Neuron (in vitro differentiated cells): ENCODE measurements around the gene SLC4A11.

ENCODE experiments used
- H2AFZ ChIP-seq: one replicate; pipeline ENCODE4 v1.6.1; 2013; ENCODE audit warnings: low read depth, mild to moderate bottlenecking, inconsistent platforms, low read length, moderate library complexity
- H3K27me3 ChIP-seq: one replicate; pipeline ENCODE4 v1.6.1; 2013; ENCODE audit warnings: low read length; ENCODE audit not compliant: insufficient read depth
- H3K36me3 ChIP-seq: one replicate; pipeline ENCODE4 v1.6.1; 2013; ENCODE audit warnings: low read length; ENCODE audit not compliant: insufficient read depth
- H3K4me1 ChIP-seq: one replicate; pipeline ENCODE4 v1.6.1; 2013; ENCODE audit warnings: low read length; ENCODE audit not compliant: insufficient read depth
- H3K4me3 ChIP-seq: 2 replicates; pipeline ENCODE4 v1.5.1; 2013; ENCODE audit warnings: mild to moderate bottlenecking, low read length, moderate library complexity
- H3K9me3 ChIP-seq: one replicate; pipeline ENCODE4 v1.6.1; 2013; ENCODE audit warnings: low read length

SLC4A11 gene

DNA sequence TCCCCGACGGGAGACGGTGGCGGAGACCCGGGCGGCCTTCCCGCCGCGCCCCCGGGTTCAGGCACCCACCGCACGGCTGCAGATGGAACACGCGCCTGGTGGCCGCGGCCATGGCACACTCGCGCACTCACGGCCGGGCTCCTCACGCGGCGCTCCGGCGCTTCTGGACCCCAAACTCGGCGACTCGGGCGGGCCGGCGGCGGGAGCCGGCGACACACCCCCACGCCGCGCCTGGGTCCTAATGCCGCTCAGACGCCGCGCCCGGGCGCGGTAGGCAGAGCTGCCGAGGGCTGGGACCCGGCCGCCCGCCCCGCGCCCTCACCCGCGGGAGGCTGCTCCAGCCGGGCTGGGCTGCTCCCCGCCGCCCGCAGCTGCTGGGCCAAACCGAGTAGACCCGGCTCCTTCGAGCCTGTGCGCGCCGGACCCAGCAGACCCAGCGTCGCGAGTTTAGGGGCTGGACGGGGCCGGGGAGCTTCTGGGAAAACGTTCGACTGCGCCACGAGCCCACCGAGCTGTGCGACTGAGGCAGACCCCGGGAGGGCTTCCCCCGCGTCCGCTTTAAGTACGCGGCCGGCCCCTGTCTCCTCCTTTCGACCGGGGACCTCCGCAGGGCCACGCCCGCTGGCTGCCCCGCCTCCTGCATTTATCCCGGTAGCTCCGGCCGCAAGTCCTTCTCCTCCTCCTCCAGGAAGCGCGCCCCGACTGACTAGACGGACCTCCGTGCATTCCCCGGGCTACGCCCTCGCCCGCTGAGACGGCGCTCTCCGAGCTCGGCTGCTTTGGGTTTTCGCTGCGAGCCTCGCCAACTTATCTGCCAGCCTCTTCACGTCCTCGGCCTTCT is at the start of gene SLC4A11:
Gene SLC4A11, minus strand, starts transcription at position 165 of the 841 bp plus-strand sequence. Its CDS starts 53 bp downstream, at position 112.
- no peaks in the 10 kb centered on the region for H3K4me1 ChIP-seq
- H2AFZ ChIP-seq, result peak within 1 kb of the TSS; percentile 95
- peak within 1 kb of the TSS; percentile 56 for H3K4me3 ChIP-seq
- peaks cover 60% of the 10 kb centered on the region for H3K27me3 ChIP-seq
- H3K9me3 ChIP-seq, result peaks cover 7% of the 10 kb centered on the region
- no peaks in the 10 kb centered on the region for H3K36me3 ChIP-seq

DNA sequence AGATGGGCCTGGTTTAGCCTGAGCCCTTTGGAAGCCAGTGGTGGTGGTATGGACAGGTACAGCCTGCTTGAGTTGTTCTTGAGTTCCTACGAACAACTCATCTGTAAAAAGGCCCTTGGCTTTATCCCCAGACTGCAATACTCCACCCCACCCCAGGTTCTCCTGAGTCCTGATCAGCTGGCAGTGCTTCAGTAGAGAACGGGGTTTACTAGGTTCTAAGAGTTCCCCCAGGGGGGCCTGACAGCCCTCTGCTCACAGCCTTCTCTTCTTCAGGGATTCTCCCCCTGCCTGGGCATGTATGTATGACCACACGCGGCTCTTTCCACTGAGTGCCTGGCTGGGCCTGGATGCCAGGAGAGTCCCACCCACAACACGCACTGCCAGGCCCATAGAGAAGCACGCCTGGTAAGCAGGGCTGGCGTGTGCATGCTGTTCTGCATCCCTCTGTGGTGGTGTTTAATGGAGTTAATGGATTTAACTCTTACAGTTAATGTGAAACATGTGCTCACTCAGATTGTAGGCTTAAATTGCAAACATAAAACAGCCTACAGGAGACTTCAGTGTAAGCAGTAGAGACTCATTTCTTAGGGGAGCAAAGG is 44.3 kb upstream of the SLC4A11 start:
- Histone ChIP-seq H3K4me3 (no peak overlapping the region), H3K27me3 (no peaks in the 10 kb centered on the region), H3K4me1 (no peaks in the 10 kb centered on the region), H3K9me3 (no peaks in the 10 kb centered on the region), H2AFZ (no peak overlapping the region), H3K36me3 (peaks cover 70% of the 10 kb centered on the region)

DNA sequence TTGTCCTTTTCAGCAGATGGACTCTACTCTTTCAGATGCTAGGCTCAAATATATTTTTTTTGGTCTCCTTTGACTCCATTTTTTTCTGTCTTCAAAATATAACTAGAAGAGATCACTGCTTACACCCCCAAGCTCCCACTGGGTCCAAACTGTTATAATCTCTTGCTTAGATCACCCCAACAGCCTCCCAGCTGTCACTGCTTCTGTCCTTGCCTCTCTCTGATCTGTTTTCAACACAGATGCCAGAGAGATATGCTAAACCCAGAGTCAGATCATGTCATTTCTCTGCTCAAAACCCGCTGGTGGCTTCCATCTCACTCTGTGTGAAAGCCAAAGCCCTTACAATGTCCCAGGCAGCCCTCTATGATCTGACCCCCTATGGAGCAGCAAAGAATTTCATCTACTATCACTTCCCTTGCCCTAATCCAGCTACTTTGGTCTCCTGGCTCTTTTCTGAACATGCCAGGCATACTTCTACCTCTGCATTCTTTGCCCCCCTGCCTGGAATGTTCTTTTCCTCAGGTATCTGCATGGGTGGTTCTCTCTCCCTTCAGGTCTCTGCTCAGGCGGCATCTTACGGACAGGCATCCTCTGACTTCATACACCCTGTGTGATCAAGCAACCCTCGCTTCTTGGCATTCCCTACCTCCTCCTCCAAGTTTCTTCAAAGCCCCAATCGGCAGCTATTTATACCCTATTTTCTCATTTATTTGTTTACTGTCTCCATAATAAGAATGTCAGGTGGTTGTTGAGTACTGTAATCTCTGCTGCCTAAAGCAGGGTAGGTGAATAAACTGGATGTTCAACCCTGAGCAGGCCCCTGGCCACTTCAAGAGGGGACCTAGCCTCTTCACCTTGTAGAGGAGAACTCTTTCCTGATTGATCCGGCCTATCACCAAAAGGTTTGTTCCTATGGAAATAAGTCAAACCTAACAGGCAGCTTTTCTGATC is 43.6 kb upstream of the SLC4A11 start:
- no peaks in the 10 kb centered on the region for H3K27me3 ChIP-seq
- H3K4me3 ChIP-seq, result no peak overlapping the region
- no peak overlapping the region for H2AFZ ChIP-seq
- H3K36me3 ChIP-seq, result peaks cover 72% of the 10 kb centered on the region
- no peaks in the 10 kb centered on the region for H3K9me3 ChIP-seq
- no peaks in the 10 kb centered on the region for H3K4me1 ChIP-seq

DNA sequence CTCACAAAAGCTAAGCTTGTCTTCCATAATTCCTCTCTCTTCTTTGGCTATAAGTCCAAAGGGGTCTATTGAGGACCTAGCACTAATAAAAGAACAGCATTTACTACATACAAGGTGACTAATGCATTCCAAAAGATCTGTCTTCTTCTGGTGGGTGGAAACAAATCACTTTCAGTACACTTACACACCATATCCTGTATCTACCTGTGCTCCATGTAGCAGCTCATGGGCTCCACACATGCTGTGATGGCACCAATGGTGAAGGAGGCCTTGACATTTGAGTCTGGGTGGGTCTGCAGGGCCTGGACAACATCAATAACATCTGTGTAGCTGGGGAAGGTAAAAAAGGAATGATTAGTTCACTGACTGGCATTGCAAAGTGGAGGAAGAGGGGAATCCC is 42.4 kb upstream of the SLC4A11 start:
- Histone ChIP-seq H3K9me3 (no peaks in the 10 kb centered on the region), H3K36me3 (peaks cover 66% of the 10 kb centered on the region), H3K4me1 (no peaks in the 10 kb centered on the region), H3K4me3 (no peak overlapping the region), H3K27me3 (no peaks in the 10 kb centered on the region), H2AFZ (no peak overlapping the region)

DNA sequence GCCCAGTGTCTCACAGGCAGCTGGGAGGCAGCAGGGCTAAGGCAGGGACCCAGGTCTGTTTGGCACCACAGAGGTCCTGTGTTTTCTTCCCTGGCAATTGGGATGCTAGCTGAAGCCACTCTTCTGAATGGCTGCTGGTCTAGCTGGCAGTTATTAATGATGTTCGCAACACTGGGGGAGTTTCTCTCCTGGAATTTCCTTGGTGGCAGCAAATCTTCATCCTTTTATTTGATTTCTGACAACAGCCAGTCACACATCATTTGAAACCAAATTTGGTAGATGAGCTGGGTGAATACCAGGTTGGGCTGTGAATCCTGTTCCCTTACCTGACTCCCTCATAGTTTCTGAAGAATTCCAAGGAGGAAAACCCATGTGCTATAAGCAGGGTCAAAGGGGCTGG is 40.8 kb upstream of the SLC4A11 start:
- Histone ChIP-seq H2AFZ (no peak overlapping the region), H3K27me3 (no peaks in the 10 kb centered on the region), H3K36me3 (peaks cover 74% of the 10 kb centered on the region), H3K4me1 (no peaks in the 10 kb centered on the region), H3K4me3 (no peak overlapping the region), H3K9me3 (no peaks in the 10 kb centered on the region)

DNA sequence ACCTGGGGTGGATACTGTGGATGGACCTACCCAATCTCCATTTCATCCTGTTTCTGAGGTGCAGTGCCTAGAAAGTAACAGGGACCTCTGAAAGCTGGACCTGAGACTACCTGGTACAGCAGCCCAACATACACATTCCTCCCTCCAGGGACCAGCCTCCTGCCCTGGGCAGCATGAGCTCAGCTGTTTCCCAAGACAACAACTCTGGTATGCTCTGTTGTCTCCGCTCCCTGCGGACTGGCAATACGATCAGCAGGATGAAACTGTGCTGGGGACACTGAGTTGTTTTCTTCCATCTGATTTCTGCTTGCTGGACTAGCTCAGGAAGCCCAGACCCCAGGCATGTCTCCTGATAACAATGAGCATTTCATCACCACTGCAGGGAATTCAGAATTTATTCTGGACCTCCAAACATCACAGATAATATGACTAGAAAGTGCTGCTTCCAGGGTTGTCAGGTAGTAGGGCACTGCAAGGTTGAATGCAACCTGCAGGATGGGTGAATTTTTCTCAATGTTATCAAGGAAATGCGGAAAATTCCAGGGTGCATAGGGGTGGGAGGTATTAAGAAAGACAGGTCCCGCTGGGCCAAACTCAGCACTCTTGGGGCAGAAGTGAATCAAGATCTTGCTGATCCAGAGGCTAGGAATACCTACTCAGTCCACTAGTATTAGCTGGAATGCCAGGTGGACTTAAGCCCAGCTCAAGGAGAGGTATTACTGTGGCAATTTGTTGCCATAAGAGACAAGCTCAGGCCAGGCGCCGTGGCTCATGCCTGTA is 38.9 kb upstream of the SLC4A11 start:
- H3K9me3 ChIP-seq, result no peaks in the 10 kb centered on the region
- H2AFZ ChIP-seq, result no peak overlapping the region
- H3K4me3 ChIP-seq, result no peak overlapping the region
- no peaks in the 10 kb centered on the region for H3K4me1 ChIP-seq
- H3K36me3 ChIP-seq, result peaks cover 75% of the 10 kb centered on the region
- H3K27me3 ChIP-seq, result no peaks in the 10 kb centered on the region

DNA sequence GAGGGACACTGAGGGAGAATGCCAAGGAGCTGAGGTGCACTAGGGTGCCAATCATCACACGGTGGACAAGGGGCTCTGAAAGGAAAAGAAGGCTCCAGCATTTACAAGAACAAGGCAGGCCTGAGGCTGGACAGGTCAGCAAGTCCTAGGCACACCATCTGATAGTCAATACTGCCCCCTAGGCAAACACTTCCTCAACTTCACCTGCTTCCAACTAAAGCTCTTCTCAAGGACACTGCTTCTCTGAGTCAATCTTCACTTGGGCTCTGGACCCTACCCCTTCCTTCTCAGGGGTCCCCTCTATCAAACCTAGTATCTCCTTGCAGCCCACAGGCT is 37.7 kb upstream of the SLC4A11 start:
- Histone ChIP-seq H3K9me3 (no peaks in the 10 kb centered on the region), H3K27me3 (no peaks in the 10 kb centered on the region), H3K4me3 (no peak overlapping the region), H2AFZ (no peak overlapping the region), H3K36me3 (peaks cover 66% of the 10 kb centered on the region), H3K4me1 (no peaks in the 10 kb centered on the region)

DNA sequence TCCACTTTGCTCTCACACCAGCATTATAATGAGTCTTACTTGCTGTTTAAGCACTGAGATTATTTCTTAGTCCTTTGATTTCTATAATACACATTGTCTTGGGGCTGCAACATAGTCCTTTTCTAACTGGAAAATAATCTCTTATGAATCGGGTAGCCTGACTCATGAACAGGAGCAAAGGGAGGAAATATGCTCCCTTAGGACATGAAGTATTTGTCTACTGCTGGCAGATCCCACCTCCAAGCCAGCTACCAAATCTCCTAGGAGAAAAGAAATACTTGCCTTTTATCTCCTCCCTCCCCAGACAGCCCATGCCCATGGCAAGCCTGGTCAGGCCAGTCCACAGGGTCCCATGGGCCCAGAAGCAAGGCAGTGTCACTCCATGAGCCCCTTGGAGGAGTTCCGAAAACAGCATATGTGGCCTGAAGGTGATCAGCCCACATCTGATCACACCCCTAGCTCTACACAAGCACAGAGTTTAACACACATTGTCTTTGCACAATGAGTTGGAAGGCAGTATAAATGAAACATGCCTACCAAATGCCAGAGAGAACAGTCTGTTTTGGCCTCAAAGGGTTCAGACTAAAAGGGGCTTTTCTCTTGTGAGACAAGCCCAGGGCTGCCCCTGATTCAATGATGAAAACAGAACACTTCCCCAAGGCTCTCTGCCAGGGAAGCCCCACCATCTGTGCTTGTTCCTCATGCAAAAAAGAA is 37.1 kb upstream of the SLC4A11 start:
- Histone ChIP-seq H2AFZ (no peak overlapping the region), H3K4me1 (no peaks in the 10 kb centered on the region), H3K36me3 (peaks cover 61% of the 10 kb centered on the region), H3K9me3 (no peaks in the 10 kb centered on the region), H3K27me3 (no peaks in the 10 kb centered on the region), H3K4me3 (no peak overlapping the region)

DNA sequence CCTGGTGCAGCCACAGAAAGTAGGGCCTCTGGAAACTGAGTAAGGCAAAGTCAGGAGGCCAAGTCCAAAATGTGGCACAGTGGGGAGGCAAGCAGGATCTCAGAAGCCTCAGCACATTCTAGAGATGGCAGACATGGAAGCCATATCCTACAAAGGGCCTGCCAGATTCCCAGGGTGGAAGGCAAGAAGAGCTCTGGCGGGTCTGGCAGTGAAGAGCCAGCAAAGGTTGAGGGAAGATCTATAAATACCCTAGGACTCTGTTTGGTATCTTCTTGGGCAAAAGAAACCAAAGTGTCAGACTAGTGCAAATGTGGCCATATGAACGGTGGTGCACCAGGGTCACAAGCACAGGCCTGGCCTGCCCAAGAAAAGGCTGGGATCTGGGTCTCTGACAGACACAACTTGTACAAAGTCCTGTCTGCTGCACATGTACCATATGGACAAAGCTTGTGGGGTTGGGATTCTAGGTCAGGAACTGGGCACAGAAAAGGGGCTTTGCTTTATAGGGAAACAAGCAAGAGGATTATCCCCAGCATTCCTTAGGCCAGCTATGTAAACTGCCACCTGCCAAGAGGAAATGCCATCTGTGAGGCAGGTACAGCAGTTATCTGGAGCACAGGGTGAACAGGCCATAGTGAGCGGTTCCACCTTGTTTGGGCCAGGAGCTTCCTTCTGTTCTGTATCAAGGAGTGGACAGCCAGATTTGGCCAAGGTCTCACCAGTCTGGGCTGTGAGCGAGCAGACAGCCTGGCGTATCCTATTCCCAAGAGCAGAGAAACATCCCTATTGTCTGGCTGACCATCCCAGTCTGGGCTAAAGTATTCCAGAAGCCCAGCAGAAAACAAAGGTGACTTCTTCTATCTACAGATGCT is 36.3 kb upstream of the SLC4A11 start:
- H2AFZ ChIP-seq, result no peak overlapping the region
- H3K27me3 ChIP-seq, result no peaks in the 10 kb centered on the region
- H3K36me3 ChIP-seq, result peaks cover 61% of the 10 kb centered on the region
- no peaks in the 10 kb centered on the region for H3K4me1 ChIP-seq
- H3K9me3 ChIP-seq, result no peaks in the 10 kb centered on the region
- H3K4me3 ChIP-seq, result no peak overlapping the region

DNA sequence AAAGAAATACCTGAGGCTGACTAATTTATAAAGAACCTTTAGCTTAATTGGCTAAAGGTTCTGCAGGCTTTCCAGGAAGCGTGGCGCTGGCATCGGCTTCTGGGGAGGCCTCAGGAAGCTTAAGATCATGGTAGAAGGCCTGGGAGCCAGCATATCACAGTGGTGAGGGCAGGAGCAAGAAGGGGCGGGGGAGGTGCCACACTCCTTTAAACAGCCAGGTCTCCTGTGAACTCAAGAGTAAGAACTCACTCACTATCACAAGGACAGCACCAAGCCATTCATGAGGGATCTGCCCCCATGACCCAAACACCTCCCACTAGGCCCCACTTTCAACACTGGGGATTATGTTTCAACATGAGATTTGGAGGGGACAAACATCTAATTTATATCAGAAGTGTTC is 34.4 kb upstream of the SLC4A11 start:
- peaks cover 53% of the 10 kb centered on the region for H3K36me3 ChIP-seq
- no peaks in the 10 kb centered on the region for H3K4me1 ChIP-seq
- no peak overlapping the region for H3K4me3 ChIP-seq
- H3K27me3 ChIP-seq, result no peaks in the 10 kb centered on the region
- H2AFZ ChIP-seq, result no peak overlapping the region
- no peaks in the 10 kb centered on the region for H3K9me3 ChIP-seq

DNA sequence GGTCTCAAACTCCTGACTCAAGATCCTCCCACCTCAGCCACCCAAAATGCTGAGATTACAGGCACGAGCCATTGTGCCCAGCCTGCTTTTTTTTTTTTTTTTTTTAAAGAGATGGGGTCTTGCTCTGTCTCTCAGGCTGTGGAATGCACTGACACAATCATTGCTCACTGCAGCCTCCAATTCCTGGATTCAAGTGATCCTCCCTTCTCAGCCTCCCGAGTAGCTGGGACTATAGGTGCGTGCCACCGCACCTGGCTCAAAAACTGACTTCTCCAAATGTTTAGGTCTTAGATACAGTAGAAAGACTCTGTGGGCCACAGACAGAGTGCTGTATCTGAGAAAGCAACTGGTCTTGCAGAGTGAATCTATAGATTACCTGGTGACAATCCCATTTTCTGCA is 31.1 kb upstream of the SLC4A11 start:
- Histone ChIP-seq H3K36me3 (peaks cover 31% of the 10 kb centered on the region), H3K9me3 (no peaks in the 10 kb centered on the region), H3K4me3 (no peak overlapping the region), H3K27me3 (no peaks in the 10 kb centered on the region), H3K4me1 (no peaks in the 10 kb centered on the region), H2AFZ (no peak overlapping the region)
